GM19372 (cell line): ENCODE results near the gene PRKAA2.

Source experiments
- ATAC-seq: cut with Tn5 transposase; IDR thresholded peaks from one replicate; pipeline ENCODE4 v1.9.1; 2021; ENCODE audit warnings: mild to moderate bottlenecking, low read depth, moderate library complexity; ENCODE audit not compliant: unreplicated experiment

PRKAA2 gene

GRCh38 chr1:56654126-56654923, 9.2 kb downstream of the PRKAA2 start:
- ATAC-seq: no peak

- no peak for ATAC-seq
These were observed 11.0 kb downstream of the PRKAA2 start for GRCh38 chr1:56655991-56656613.

GRCh38 chr1:56658254-56658653, 13.1 kb downstream of the PRKAA2 start:
- no peak for ATAC-seq

- no peak for ATAC-seq
These were observed 15.2 kb downstream of the PRKAA2 start for GRCh38 chr1:56660293-56660692.

- ATAC-seq: no peak
These were observed 18.7 kb downstream of the PRKAA2 start for GRCh38 chr1:56663846-56664245.

- no peak for ATAC-seq
These were observed 20.3 kb downstream of the PRKAA2 start for GRCh38 chr1:56665384-56665783.

GRCh38 chr1:56666112-56666608, 21.0 kb downstream of the PRKAA2 start:
- ATAC-seq: no peak

GRCh38 chr1:56670350-56670749, 25.2 kb downstream of the PRKAA2 start:
- ATAC-seq: no peak

GRCh38 chr1:56671085-56671484, 26.0 kb downstream of the PRKAA2 start:
- no peak for ATAC-seq

- ATAC-seq: no peak
These were observed 26.4 kb downstream of the PRKAA2 start for GRCh38 chr1:56671542-56671941.

- no peak for ATAC-seq
These were observed 27.5 kb downstream of the PRKAA2 start for GRCh38 chr1:56672579-56672978.

- ATAC-seq: no peak
These were observed 30.6 kb downstream of the PRKAA2 start for GRCh38 chr1:56675763-56676162.

- ATAC-seq: no peak
These were observed 31.5 kb downstream of the PRKAA2 start for GRCh38 chr1:56676571-56677035.

- no peak for ATAC-seq
These were observed 38.5 kb downstream of the PRKAA2 start for GRCh38 chr1:56683569-56683968.

GRCh38 chr1:56686169-56686568, 41.1 kb downstream of the PRKAA2 start:
- ATAC-seq: no peak

- no peak for ATAC-seq
These were observed 43.5 kb downstream of the PRKAA2 start for GRCh38 chr1:56688522-56689026.

GRCh38 chr1:56696663-56697062, 51.5 kb downstream of the PRKAA2 start:
- no peak for ATAC-seq

GRCh38 chr1:56703747-56704146, 58.6 kb downstream of the PRKAA2 start:
- ATAC-seq: no peak

GRCh38 chr1:56707379-56707778, 62.3 kb downstream of the PRKAA2 start:
- no peak for ATAC-seq

GRCh38 chr1:56709269-56709880, 64.3 kb downstream of the PRKAA2 start:
- no peak for ATAC-seq

- ATAC-seq: no peak
These were observed 64.9 kb downstream of the PRKAA2 start for GRCh38 chr1:56709995-56710394.
